Progenitor cell of endocrine pancreas (in vitro differentiated cells): ENCODE measurements around the gene TUBGCP6. TPM values are rescaled to one million over a fixed set of nuclear protein-coding genes. Genes with fewer than 3 reads are reported as not detected.

Experiments used
- DNase-seq: peaks from one replicate; pipeline ENCODE4 v3.0.0; 2021; ENCODE audit warnings: low spot score; ENCODE audit not compliant: unreplicated experiment
- H3K27ac Mint-ChIP-seq: 2 replicates; pipeline ENCODE4 v1.8.0; 2021; ENCODE audit warnings: mild to moderate bottlenecking, moderate library complexity, mixed read lengths
- H3K27me3 Mint-ChIP-seq: 2 replicates; pipeline ENCODE4 v1.8.0; 2021; ENCODE audit warnings: mixed read lengths
- H3K36me3 Mint-ChIP-seq: 2 replicates; pipeline ENCODE4 v1.8.0; 2022; ENCODE audit warnings: mixed read lengths; ENCODE audit not compliant: insufficient read depth
- H3K4me1 Mint-ChIP-seq: 2 replicates; pipeline ENCODE4 v1.8.0; 2021; ENCODE audit warnings: low read depth, mixed read lengths
- H3K4me3 Mint-ChIP-seq: 2 replicates; pipeline ENCODE4 v1.8.0; 2021; ENCODE audit warnings: low read depth, mild to moderate bottlenecking, moderate library complexity, mixed read lengths
- H3K9me3 Mint-ChIP-seq: 2 replicates; pipeline ENCODE4 v1.8.0; 2021; ENCODE audit warnings: low read depth, mixed read lengths
- CTCF ChIP-seq: fragments of 200-600 bp; sonication (generic); IDR thresholded peaks from one replicate; pipeline ENCODE4 v1.5.0; 2021; ENCODE audit warnings: antibody characterized with exemption, mild to moderate bottlenecking; ENCODE audit not compliant: unreplicated experiment
- total RNA-seq: library from RNA; stranded (reverse); gene quantifications from 2 replicates; pipeline ENCODE4 v1.2.1, GENCODE V29; 2021

Gene TUBGCP6
- total RNA-seq, 1 donor from 2014 or later: 70.9 TPM

- H3K27ac Mint-ChIP-seq: peak overlapping the region; percentile 71
- no peak for DNase-seq
- H3K4me1 Mint-ChIP-seq: peaks cover 18% of the 10 kb centered on the region
- peaks cover 3% of the 10 kb centered on the region for H3K36me3 Mint-ChIP-seq
- H3K27me3 Mint-ChIP-seq: no peaks in the 10 kb centered on the region
- TF ChIP-seq CTCF: no peak
- H3K4me3 Mint-ChIP-seq: peak overlapping the region; percentile 53
- H3K9me3 Mint-ChIP-seq: no peaks in the 10 kb centered on the region
Observed at GRCh38 chr22:50247748-50248147, 2.9 kb upstream of the TUBGCP6 start.

- Mint-ChIP-seq H3K9me3 (no peaks in the 10 kb centered on the region), H3K4me1 (peaks cover 26% of the 10 kb centered on the region), H3K27ac (no peak overlapping the region), H3K4me3 (peak overlapping the region; percentile 99), H3K36me3 (peaks cover 3% of the 10 kb centered on the region), H3K27me3 (no peaks in the 10 kb centered on the region)
- peak; percentile 35 for TF ChIP-seq CTCF
- no peak for DNase-seq
Observed at GRCh38 chr22:50246242-50247175, 1.7 kb upstream of the TUBGCP6 start.

GRCh38 chr22:50245214-50246072 is 620 bp upstream of the TUBGCP6 start:
- no peak for DNase-seq
- H3K9me3 Mint-ChIP-seq: no peaks in the 10 kb centered on the region
- peak overlapping the region; percentile 96 for H3K27ac Mint-ChIP-seq
- peaks cover 4% of the 10 kb centered on the region for H3K36me3 Mint-ChIP-seq
- no peak for TF ChIP-seq CTCF
- H3K27me3 Mint-ChIP-seq: no peaks in the 10 kb centered on the region
- H3K4me1 Mint-ChIP-seq: peaks cover 28% of the 10 kb centered on the region
- H3K4me3 Mint-ChIP-seq: peak overlapping the region; percentile 99

- Mint-ChIP-seq H3K4me1 (peaks cover 26% of the 10 kb centered on the region), H3K9me3 (no peaks in the 10 kb centered on the region), H3K4me3 (peak overlapping the region; percentile 99), H3K27me3 (no peaks in the 10 kb centered on the region), H3K27ac (peak overlapping the region; percentile 96), H3K36me3 (peaks cover 4% of the 10 kb centered on the region)
- no peak for DNase-seq
- no peak for TF ChIP-seq CTCF
Observed at GRCh38 chr22:50243685-50244419, 971 bp downstream of the TUBGCP6 start.
